ENCODE results near the gene OR1J1.

OR1J1 gene

GRCh38 chr9:122446819-122447484 is 30.8 kb downstream of the OR1J1 start:
- no peak overlapping the region for H3K27ac ChIP-seq (ENCODE audit: low read depth, low read length)
- H3K9ac ChIP-seq (ENCODE audit: low read length in 5 of 5): no peak overlapping the region
- H3K9me3 ChIP-seq (ENCODE audit: control insufficient read depth in 5 of 5, low read length in 5 of 5): peaks cover 0 to 3% (median 0%) of the 10 kb centered on the region in 5 donors

GRCh38 chr9:122445155-122445749 is 32.5 kb downstream of the OR1J1 start:
- peaks cover 0 to 5% (median 0%) of the 10 kb centered on the region in 5 donors for H3K9me3 ChIP-seq (ENCODE audit: control insufficient read depth in 5 of 5, low read length in 5 of 5)
- H3K4me3 ChIP-seq (ENCODE audit: low read depth in 1 of 5, low read length in 5 of 5): no peak overlapping the region
- H3K27ac ChIP-seq (ENCODE audit: low read depth, low read length): no peak overlapping the region
- no peak overlapping the region for H3K9ac ChIP-seq (ENCODE audit: low read length in 5 of 5)
- no peaks in the 10 kb centered on the region for H3K27me3 ChIP-seq (ENCODE audit: control insufficient read depth in 5 of 5, insufficient read depth in 4 of 5, low read length in 5 of 5)
- peaks cover 0 to 15% (median 7%) of the 10 kb centered on the region in 5 donors for H3K4me1 ChIP-seq (ENCODE audit: control insufficient read depth in 5 of 5, insufficient read depth in 5 of 5, low read length in 5 of 5)
- no peaks in the 10 kb centered on the region for H3K36me3 ChIP-seq (ENCODE audit: control insufficient read depth in 5 of 5, insufficient read depth in 5 of 5, low read length in 5 of 5)

More at GRCh38 chr9:122446819-122447484, 30.8 kb downstream of the OR1J1 start:
- Histone ChIP-seq H3K27me3 (ENCODE audit: control insufficient read depth in 5 of 5, insufficient read depth in 4 of 5, low read length in 5 of 5) (no peaks in the 10 kb centered on the region), H3K4me1 (ENCODE audit: control insufficient read depth in 5 of 5, insufficient read depth in 5 of 5, low read length in 5 of 5) (peaks cover 0 to 15% (median 7%) of the 10 kb centered on the region in 5 donors), H3K36me3 (ENCODE audit: control insufficient read depth in 5 of 5, insufficient read depth in 5 of 5, low read length in 5 of 5) (no peaks in the 10 kb centered on the region), H3K4me3 (ENCODE audit: low read depth in 1 of 5, low read length in 5 of 5) (no peak overlapping the region)

GRCh38 chr9:122444041-122444733 is 33.5 kb downstream of the OR1J1 start:
- no peaks in the 10 kb centered on the region for H3K36me3 ChIP-seq (ENCODE audit: control insufficient read depth in 5 of 5, insufficient read depth in 5 of 5, low read length in 5 of 5)
- H3K9ac ChIP-seq (ENCODE audit: low read length in 5 of 5): no peak overlapping the region
- H3K27ac ChIP-seq (ENCODE audit: low read depth, low read length): no peak overlapping the region
- peaks cover 0 to 5% (median 0%) of the 10 kb centered on the region in 5 donors for H3K9me3 ChIP-seq (ENCODE audit: control insufficient read depth in 5 of 5, low read length in 5 of 5)
- no peaks in the 10 kb centered on the region for H3K27me3 ChIP-seq (ENCODE audit: control insufficient read depth in 5 of 5, insufficient read depth in 4 of 5, low read length in 5 of 5)
- H3K4me1 ChIP-seq (ENCODE audit: control insufficient read depth in 5 of 5, insufficient read depth in 5 of 5, low read length in 5 of 5): peaks cover 0 to 15% (median 7%) of the 10 kb centered on the region in 5 donors
- no peak overlapping the region for H3K4me3 ChIP-seq (ENCODE audit: low read depth in 1 of 5, low read length in 5 of 5)

DNA sequence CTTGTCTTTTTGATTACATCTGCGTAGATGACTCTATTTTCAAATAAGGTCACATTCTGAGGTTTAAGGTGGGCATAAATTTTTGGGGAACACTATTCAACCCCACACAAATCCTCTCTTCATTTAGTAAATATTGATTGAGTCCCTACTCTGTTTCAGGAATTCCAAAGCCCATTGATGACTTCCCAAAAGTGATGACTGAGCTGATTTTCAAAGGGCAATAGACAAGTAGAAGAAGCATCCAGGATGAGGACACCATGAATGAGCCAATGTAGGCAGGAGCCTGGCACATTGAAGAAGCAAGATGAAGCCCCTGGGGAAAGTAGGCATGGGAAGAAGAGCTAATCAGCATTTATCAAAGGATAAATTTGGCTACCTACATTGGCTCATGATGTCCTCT is 35.2 kb downstream of the OR1J1 start:
- H3K9me3 ChIP-seq (ENCODE audit: control insufficient read depth in 5 of 5, low read length in 5 of 5): peaks cover 0 to 5% (median 0%) of the 10 kb centered on the region in 5 donors
- H3K9ac ChIP-seq (ENCODE audit: low read length in 5 of 5): no peak overlapping the region
- no peak overlapping the region for H3K4me3 ChIP-seq (ENCODE audit: low read depth in 1 of 5, low read length in 5 of 5)
- H3K4me1 ChIP-seq (ENCODE audit: control insufficient read depth in 5 of 5, insufficient read depth in 5 of 5, low read length in 5 of 5): peaks cover 0 to 15% (median 7%) of the 10 kb centered on the region in 5 donors
- H3K27ac ChIP-seq (ENCODE audit: low read depth, low read length): no peak overlapping the region
- no peaks in the 10 kb centered on the region for H3K27me3 ChIP-seq (ENCODE audit: control insufficient read depth in 5 of 5, insufficient read depth in 4 of 5, low read length in 5 of 5)
- no peaks in the 10 kb centered on the region for H3K36me3 ChIP-seq (ENCODE audit: control insufficient read depth in 5 of 5, insufficient read depth in 5 of 5, low read length in 5 of 5)

Data from subcutaneous abdominal adipose tissue (tissue), 5 donors.